Karpas-422 (cell line): ENCODE measurements around the gene MMP15. TPM values are rescaled to one million over a fixed set of nuclear protein-coding genes. Genes with fewer than 3 reads are reported as not detected.
"Not testable (repeated sequence)": the region's sequence is repeated elsewhere in the genome, so short reads cannot be mapped to it uniquely, and the experiment has no call there.

ENCODE experiments used
- DNase-seq: peaks from one replicate; pipeline ENCODE4 v3.0.0-alpha.2; 2015
- H2AFZ ChIP-seq: fragments of 200-600 bp; sonication (generic); 2 replicates; pipeline ENCODE4 v1.6.1; 2014; ENCODE audit warnings: antibody characterized with exemption, low read length, mixed read lengths
- H3K27ac ChIP-seq: fragments of 200-600 bp; sonication (generic); 2 replicates; pipeline ENCODE4 v1.5.1; 2014; ENCODE audit warnings: mild to moderate bottlenecking, low read length, moderate library complexity
- H3K27me3 ChIP-seq: fragments of 200-600 bp; sonication (generic); 2 replicates; pipeline ENCODE4 v1.6.1; 2014; ENCODE audit warnings: low read length, mixed read lengths
- H3K36me3 ChIP-seq: fragments of 200-600 bp; sonication (generic); 2 replicates; pipeline ENCODE4 v1.6.1; 2014; ENCODE audit warnings: low read length, mixed read lengths; ENCODE audit not compliant: insufficient read depth
- H3K4me1 ChIP-seq: fragments of 200-600 bp; sonication (generic); 2 replicates; pipeline ENCODE4 v1.6.1; 2014; ENCODE audit warnings: mild to moderate bottlenecking, low read length, mixed read lengths
- H3K4me2 ChIP-seq: fragments of 200-600 bp; sonication (generic); 2 replicates; pipeline ENCODE4 v1.6.1; 2014; ENCODE audit warnings: low read length, low read depth, mild to moderate bottlenecking; ENCODE audit not compliant: poor library complexity, severe bottlenecking
- H3K4me3 ChIP-seq: fragments of 200-600 bp; sonication (generic); 2 replicates; pipeline ENCODE4 v1.5.1; 2014; ENCODE audit warnings: mild to moderate bottlenecking, antibody characterized with exemption, low read length, mixed read lengths
- H3K79me2 ChIP-seq: fragments of 200-600 bp; sonication (generic); 2 replicates; pipeline ENCODE4 v1.6.1; 2014; ENCODE audit warnings: mild to moderate bottlenecking, low read length, mixed read lengths
- H3K9ac ChIP-seq: fragments of 200-600 bp; sonication (generic); 2 replicates; pipeline ENCODE4 v1.6.0; 2014; ENCODE audit warnings: low read length
- H3K9me2 ChIP-seq: fragments of 200-600 bp; sonication (generic), shearing (Covaris generic); replicated peaks from 2 replicates; pipeline ENCODE4 v1.6.0; 2014; ENCODE audit warnings: mild to moderate bottlenecking, low read length, moderate library complexity; ENCODE audit not compliant: insufficient read depth
- H3K9me3 ChIP-seq: fragments of 300-700, 200-600 bp; sonication (generic); 2 replicates; pipeline ENCODE4 v1.6.1; 2014; ENCODE audit warnings: low read length, mixed read lengths
- H4K20me1 ChIP-seq: fragments of 200-600 bp; sonication (generic); 2 replicates; pipeline ENCODE4 v1.6.1; 2014; ENCODE audit warnings: mild to moderate bottlenecking, antibody characterized with exemption, low read length, low read depth; ENCODE audit not compliant: insufficient read depth
- total RNA-seq: library from RNA; depleted of rRNA; stranded (reverse); fragments of >200 nt; shearing (Covaris generic); gene quantifications from 2 replicates; pipeline ENCODE4 v1.2.3, GENCODE V29; 2014; ENCODE audit warnings: low replicate concordance

Gene MMP15
- total RNA-seq, 1 experiment from 2014 or later: 4.1 TPM

GRCh38 chr16:58085171-58085570 is 59.6 kb downstream of the MMP15 start:
- Histone ChIP-seq H3K27me3 (no peaks in the 10 kb centered on the region), H3K79me2 (no peaks in the 10 kb centered on the region), H3K9ac (no peak overlapping the region), H3K9me3 (no peaks in the 10 kb centered on the region), H3K4me2 (no peak overlapping the region), H3K4me3 (no peak overlapping the region), H3K27ac (no peak overlapping the region), H3K9me2 (no peaks in the 10 kb centered on the region), H4K20me1 (no peaks in the 10 kb centered on the region), H3K36me3 (no peaks in the 10 kb centered on the region), H3K4me1 (no peaks in the 10 kb centered on the region), H2AFZ (no peak overlapping the region)
- no peak for DNase-seq

GRCh38 chr16:58085584-58086251 is 60.2 kb downstream of the MMP15 start:
- H3K27ac ChIP-seq: no peak overlapping the region
- no peak overlapping the region for H3K4me2 ChIP-seq
- no peaks in the 10 kb centered on the region for H3K9me3 ChIP-seq
- H3K4me1 ChIP-seq: no peaks in the 10 kb centered on the region
- no peak overlapping the region for H3K4me3 ChIP-seq
- H3K79me2 ChIP-seq: no peaks in the 10 kb centered on the region
- H3K36me3 ChIP-seq: no peaks in the 10 kb centered on the region
- H3K9ac ChIP-seq: no peak overlapping the region
- DNase-seq: no peak
- H4K20me1 ChIP-seq: no peaks in the 10 kb centered on the region
- H3K27me3 ChIP-seq: no peaks in the 10 kb centered on the region
- no peak overlapping the region for H2AFZ ChIP-seq
- no peaks in the 10 kb centered on the region for H3K9me2 ChIP-seq

DNA sequence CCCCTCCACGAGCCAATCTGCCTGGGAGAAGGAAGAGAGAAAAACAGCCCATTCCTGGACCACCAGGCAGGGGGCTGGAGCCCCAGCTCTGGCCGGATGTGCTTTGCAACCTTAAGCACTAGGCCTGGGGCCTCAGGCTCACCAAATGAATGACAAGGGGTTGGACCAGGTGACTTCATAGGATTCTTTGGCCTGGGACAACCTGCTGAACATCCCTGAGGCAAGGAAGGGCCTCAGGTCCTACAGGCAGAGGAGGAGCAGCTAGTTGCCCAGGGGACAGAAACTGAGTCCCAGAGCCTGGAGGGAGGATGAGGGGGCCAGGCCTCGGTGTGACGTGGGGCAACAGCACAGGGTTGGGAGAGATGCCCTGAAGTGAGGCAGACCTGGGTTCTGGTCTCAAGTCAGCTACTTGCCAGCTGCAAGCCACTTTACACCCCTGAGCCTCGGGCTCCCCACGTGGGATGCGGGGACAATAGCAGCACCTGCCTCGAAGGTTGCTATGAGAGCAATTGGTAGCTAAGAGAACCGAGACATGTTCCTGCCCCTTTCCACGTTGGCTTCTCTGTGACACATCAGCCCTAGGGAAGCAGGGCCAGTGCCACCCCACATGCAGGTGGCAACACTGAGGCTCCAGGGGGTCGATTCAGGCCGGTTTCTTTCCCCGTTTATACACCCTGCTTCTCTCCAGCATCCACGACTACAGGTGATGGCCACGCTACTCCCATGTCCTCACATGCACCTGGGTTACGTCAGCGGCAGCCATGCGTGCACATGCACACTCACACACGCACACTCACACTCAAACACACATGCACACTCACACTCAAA is 61.0 kb downstream of the MMP15 start:
- H3K9me3 ChIP-seq: no peaks in the 10 kb centered on the region
- H3K79me2 ChIP-seq: no peaks in the 10 kb centered on the region
- no peak overlapping the region for H3K9ac ChIP-seq
- H3K9me2 ChIP-seq: no peaks in the 10 kb centered on the region
- no peak overlapping the region for H3K27ac ChIP-seq
- H3K36me3 ChIP-seq: no peaks in the 10 kb centered on the region
- no peaks in the 10 kb centered on the region for H3K4me1 ChIP-seq
- no peaks in the 10 kb centered on the region for H3K27me3 ChIP-seq
- no peak overlapping the region for H2AFZ ChIP-seq
- no peaks in the 10 kb centered on the region for H4K20me1 ChIP-seq
- no peak overlapping the region for H3K4me3 ChIP-seq
- DNase-seq: no peak
- no peak overlapping the region for H3K4me2 ChIP-seq

DNA sequence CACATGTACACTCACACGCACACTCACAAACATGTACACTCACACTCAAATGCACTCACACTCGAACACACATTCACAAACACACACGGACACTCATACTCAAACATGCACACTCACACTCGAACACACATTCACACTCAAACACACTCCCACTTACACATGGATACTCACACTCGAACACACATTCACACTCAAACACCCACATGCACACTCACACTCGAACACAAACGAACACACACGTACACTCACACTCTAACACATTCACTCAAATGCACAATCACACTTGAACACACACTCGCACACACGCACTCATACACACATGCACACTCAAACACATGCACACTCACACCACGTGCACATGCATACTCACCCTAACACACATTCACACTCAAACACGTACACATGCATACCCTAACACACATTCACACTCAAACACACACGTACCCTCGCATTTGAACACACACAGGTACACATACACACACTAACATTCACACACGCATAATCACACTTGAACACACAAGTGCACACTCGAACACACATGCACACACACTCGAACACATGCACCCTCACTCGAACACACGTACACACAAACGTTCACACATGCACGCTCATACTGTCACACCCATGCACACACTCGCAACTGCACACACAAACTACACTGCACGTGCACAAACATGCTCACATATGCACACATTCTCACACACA is 61.8 kb downstream of the MMP15 start:
- H3K4me3 ChIP-seq: no peak overlapping the region
- H2AFZ ChIP-seq: no peak overlapping the region
- no peak overlapping the region for H3K27ac ChIP-seq
- no peaks in the 10 kb centered on the region for H3K36me3 ChIP-seq
- no peaks in the 10 kb centered on the region for H3K9me2 ChIP-seq
- no peak for DNase-seq
- no peaks in the 10 kb centered on the region for H4K20me1 ChIP-seq
- no peaks in the 10 kb centered on the region for H3K79me2 ChIP-seq
- H3K9ac ChIP-seq: no peak overlapping the region
- H3K27me3 ChIP-seq: no peaks in the 10 kb centered on the region
- H3K4me2 ChIP-seq: no peak overlapping the region
- no peaks in the 10 kb centered on the region for H3K9me3 ChIP-seq
- H3K4me1 ChIP-seq: no peaks in the 10 kb centered on the region

DNA sequence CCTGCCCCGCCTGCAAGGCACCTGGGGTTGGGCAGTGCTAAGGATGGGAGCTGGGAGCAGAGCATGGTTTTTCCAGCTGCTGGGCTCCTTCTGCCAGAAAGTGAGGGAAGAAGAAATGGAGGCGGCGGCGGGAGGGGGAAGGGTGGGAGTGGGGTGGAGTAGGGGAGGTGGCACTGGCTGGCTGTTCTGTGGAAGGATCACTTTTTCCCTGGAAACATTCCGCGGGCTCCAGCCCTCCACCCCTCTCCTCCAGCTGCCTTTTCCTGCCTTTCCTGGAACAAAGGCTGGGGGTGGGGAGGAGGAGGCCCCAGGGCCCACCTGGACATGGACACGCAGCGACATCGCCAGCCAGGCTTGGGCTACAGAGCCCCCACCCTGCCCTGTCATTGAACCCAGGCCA is 62.5 kb downstream of the MMP15 start:
- Histone ChIP-seq H3K9me2 (no peaks in the 10 kb centered on the region), H2AFZ (no peak overlapping the region), H3K4me2 (no peak overlapping the region), H3K9me3 (no peaks in the 10 kb centered on the region), H3K27ac (no peak overlapping the region), H3K79me2 (no peaks in the 10 kb centered on the region), H4K20me1 (no peaks in the 10 kb centered on the region), H3K36me3 (no peaks in the 10 kb centered on the region), H3K9ac (no peak overlapping the region), H3K27me3 (no peaks in the 10 kb centered on the region), H3K4me3 (no peak overlapping the region), H3K4me1 (no peaks in the 10 kb centered on the region)
- no peak for DNase-seq

DNA sequence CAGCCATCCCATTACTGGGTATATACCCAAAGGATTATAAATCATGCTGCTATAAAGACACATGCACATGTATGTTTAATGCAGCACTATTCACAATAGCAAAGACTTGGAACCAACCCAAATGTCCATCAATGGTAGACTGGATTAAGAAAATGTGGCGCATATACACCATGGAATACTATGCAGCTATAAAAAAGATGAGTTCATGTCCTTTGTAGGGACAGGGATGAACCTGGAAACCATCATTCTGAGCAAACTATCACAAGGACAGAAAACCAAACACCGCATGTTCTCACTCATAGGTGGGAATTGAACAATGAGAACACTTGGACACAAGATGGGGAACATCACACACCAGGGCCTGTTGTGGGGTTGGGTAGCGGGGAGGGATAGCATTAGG is 64.8 kb downstream of the MMP15 start:
- H4K20me1 ChIP-seq, DNase-seq, H3K4me1 ChIP-seq, H3K9ac ChIP-seq, H3K27ac ChIP-seq, H3K9me3 ChIP-seq, H3K4me2 ChIP-seq, H3K36me3 ChIP-seq, H3K27me3 ChIP-seq, H3K4me3 ChIP-seq, H3K9me2 ChIP-seq, H3K79me2 ChIP-seq, H2AFZ ChIP-seq: not testable (repeated sequence)

- H2AFZ ChIP-seq: no peak overlapping the region
- no peak overlapping the region for H3K27ac ChIP-seq
- no peaks in the 10 kb centered on the region for H3K9me2 ChIP-seq
- H3K9ac ChIP-seq: no peak overlapping the region
- H3K4me2 ChIP-seq: no peak overlapping the region
- DNase-seq: no peak
- H3K36me3 ChIP-seq: no peaks in the 10 kb centered on the region
- H3K4me1 ChIP-seq: no peaks in the 10 kb centered on the region
- H4K20me1 ChIP-seq: no peaks in the 10 kb centered on the region
- H3K9me3 ChIP-seq: no peaks in the 10 kb centered on the region
- H3K79me2 ChIP-seq: no peaks in the 10 kb centered on the region
- no peak overlapping the region for H3K4me3 ChIP-seq
- no peaks in the 10 kb centered on the region for H3K27me3 ChIP-seq
These were observed 68.5 kb downstream of the MMP15 start for GRCh38 chr16:58094026-58094425.

DNA sequence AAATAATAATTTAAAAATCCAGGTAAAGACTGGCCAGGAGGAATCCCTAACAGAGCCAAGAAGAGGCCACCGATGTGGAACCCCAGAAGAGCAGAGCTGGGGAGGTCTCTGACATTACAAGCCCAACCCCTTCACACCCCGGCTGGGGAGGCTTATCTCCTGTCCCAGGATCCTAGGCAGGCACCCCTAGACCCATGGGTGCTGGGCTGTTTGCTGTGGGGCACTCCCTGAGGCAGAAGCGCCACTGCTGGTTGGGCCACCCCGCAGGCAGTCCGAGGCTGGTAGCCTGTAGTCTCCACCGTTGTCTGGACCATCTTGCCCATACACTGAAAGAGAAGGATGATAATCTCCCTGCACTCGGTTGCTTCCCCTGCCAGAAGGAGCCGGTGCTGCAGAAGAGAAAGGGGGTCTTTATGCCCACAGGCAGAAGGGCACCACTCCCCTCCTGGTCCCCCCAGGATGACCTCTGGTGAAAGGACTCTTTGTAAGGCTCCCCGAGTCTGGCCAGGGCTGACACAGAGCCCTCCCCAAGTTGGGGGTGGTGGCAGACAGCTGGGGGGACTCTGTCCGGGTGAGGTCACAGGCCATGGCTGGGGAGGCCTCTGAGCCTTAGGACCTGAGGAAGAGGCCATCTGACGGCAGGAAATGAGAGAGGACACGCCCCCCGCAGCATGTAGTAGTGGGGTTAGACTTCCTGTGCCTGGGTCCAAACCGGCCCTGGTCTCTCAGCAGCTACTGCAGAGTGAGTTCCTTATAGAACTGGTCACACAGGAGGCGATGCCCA is 69.4 kb downstream of the MMP15 start:
- H3K4me1 ChIP-seq: no peaks in the 10 kb centered on the region
- H3K9me3 ChIP-seq: no peaks in the 10 kb centered on the region
- H3K27me3 ChIP-seq: no peaks in the 10 kb centered on the region
- no peak overlapping the region for H2AFZ ChIP-seq
- no peaks in the 10 kb centered on the region for H4K20me1 ChIP-seq
- no peak overlapping the region for H3K4me3 ChIP-seq
- H3K27ac ChIP-seq: no peak overlapping the region
- H3K79me2 ChIP-seq: no peaks in the 10 kb centered on the region
- no peak overlapping the region for H3K9ac ChIP-seq
- H3K36me3 ChIP-seq: no peaks in the 10 kb centered on the region
- H3K9me2 ChIP-seq: no peaks in the 10 kb centered on the region
- DNase-seq: no peak
- H3K4me2 ChIP-seq: no peak overlapping the region
